OCI-LY3 (cell line): ENCODE measurements around the gene DDAH2.

Source experiments
- H2AFZ ChIP-seq: fragments of 200-600, 300-600 bp; shearing (Covaris generic); 2 replicates; pipeline ENCODE4 v1.6.0; 2014; ENCODE audit warnings: antibody characterized with exemption, low read depth, low read length
- H3K27ac ChIP-seq: fragments of 200-600, 300-600 bp; sonication (generic); 2 replicates; pipeline ENCODE4 v1.5.1; 2014; ENCODE audit warnings: mild to moderate bottlenecking, low read length, moderate library complexity, mixed read lengths
- H3K27me3 ChIP-seq: fragments of 200-600, 300-600 bp; sonication (generic); 2 replicates; pipeline ENCODE4 v1.6.1; 2014; ENCODE audit warnings: low read depth, low read length, mixed read lengths
- H3K36me3 ChIP-seq: fragments of 200-600, 300-600 bp; sonication (generic); replicated peaks from 2 replicates; pipeline ENCODE3; 2014; ENCODE audit warnings: low read depth, low read length, mixed read lengths
- H3K4me1 ChIP-seq: fragments of 300-600, 200-600 bp; sonication (generic); 2 replicates; pipeline ENCODE4 v1.6.1; 2014; ENCODE audit warnings: low read length, mixed read lengths
- H3K4me2 ChIP-seq: fragments of 200-600, 300-600 bp; sonication (generic); 2 replicates; pipeline ENCODE4 v1.6.1; 2014; ENCODE audit warnings: low read length, mixed read lengths
- H3K4me3 ChIP-seq: fragments of 300-600, 200-600 bp; sonication (generic); 2 replicates; pipeline ENCODE4 v1.5.1; 2014; ENCODE audit warnings: antibody characterized with exemption, mild to moderate bottlenecking, low read length, moderate library complexity
- H3K79me2 ChIP-seq: fragments of 300-600, 200-600 bp; shearing (Covaris generic); 2 replicates; pipeline ENCODE4 v1.6.1; 2014; ENCODE audit warnings: mild to moderate bottlenecking, low read length, mixed read lengths
- H3K9ac ChIP-seq: fragments of 300-600, 200-600 bp; shearing (Covaris generic); 2 replicates; pipeline ENCODE4 v1.6.0; 2014; ENCODE audit warnings: mild to moderate bottlenecking, low read length, moderate library complexity
- H3K9me3 ChIP-seq: fragments of 200-600, 300-600 bp; shearing (Covaris generic); 2 replicates; pipeline ENCODE4 v1.6.1; 2014; ENCODE audit warnings: low read length, mixed read lengths; ENCODE audit not compliant: insufficient read depth
- H4K20me1 ChIP-seq: fragments of 200-600, 300-600 bp; sonication (generic); 2 replicates; pipeline ENCODE4 v1.6.1; 2016; ENCODE audit warnings: low read length, mixed read lengths; ENCODE audit not compliant: insufficient read depth
- CTCF ChIP-seq: fragments of 200-600, 300-600 bp; sonication (generic); IDR thresholded peaks from 2 replicates; pipeline ENCODE4 v1.5.1; 2014; ENCODE audit warnings: antibody characterized with exemption, low read length, low read depth
- EZH2phosphoT487 ChIP-seq: fragments of 200-600 bp; shearing (Covaris generic); IDR thresholded peaks from 2 replicates; pipeline ENCODE4 v1.6.1; 2018; ENCODE audit warnings: antibody characterized with exemption, mixed run types, low read depth

The DDAH2 gene

GRCh38 chr6:31700740-31701401, 28.2 kb downstream of the DDAH2 start:
- no peak overlapping the region for H3K4me3 ChIP-seq
- H3K9me3 ChIP-seq, result no peaks in the 10 kb centered on the region
- no peaks in the 10 kb centered on the region for H3K36me3 ChIP-seq
- H3K27me3 ChIP-seq, result no peaks in the 10 kb centered on the region
- H3K9ac ChIP-seq, result no peak overlapping the region
- no peaks in the 10 kb centered on the region for H4K20me1 ChIP-seq
- peaks cover 18% of the 10 kb centered on the region for H3K79me2 ChIP-seq
- H3K27ac ChIP-seq, result no peak overlapping the region
- H3K4me1 ChIP-seq, result peaks cover 12% of the 10 kb centered on the region
- no peak overlapping the region for H2AFZ ChIP-seq
- TF ChIP-seq CTCF (no peak), EZH2phosphoT487 (no peak)
- no peak overlapping the region for H3K4me2 ChIP-seq

GRCh38 chr6:31697555-31697954, 31.5 kb downstream of the DDAH2 start:
- Histone ChIP-seq H3K27ac (no peak overlapping the region), H3K36me3 (no peaks in the 10 kb centered on the region), H2AFZ (no peak overlapping the region), H3K4me2 (no peak overlapping the region), H3K9ac (no peak overlapping the region), H3K27me3 (no peaks in the 10 kb centered on the region), H3K4me3 (no peak overlapping the region), H3K9me3 (no peaks in the 10 kb centered on the region), H3K79me2 (peaks cover 14% of the 10 kb centered on the region), H3K4me1 (peaks cover 8% of the 10 kb centered on the region), H4K20me1 (no peaks in the 10 kb centered on the region)
- no peak for TF ChIP-seq EZH2phosphoT487
- no peak for TF ChIP-seq CTCF

GRCh38 chr6:31693535-31693934, 35.6 kb downstream of the DDAH2 start:
- no peaks in the 10 kb centered on the region for H3K27me3 ChIP-seq
- no peak overlapping the region for H3K9ac ChIP-seq
- H3K4me2 ChIP-seq, result no peak overlapping the region
- H3K79me2 ChIP-seq, result no peaks in the 10 kb centered on the region
- no peak overlapping the region for H2AFZ ChIP-seq
- TF ChIP-seq EZH2phosphoT487 (no peak), CTCF (no peak)
- peaks cover 5% of the 10 kb centered on the region; the same call in 1 of the 2 replicates for H3K4me1 ChIP-seq
- no peak overlapping the region for H3K4me3 ChIP-seq
- H3K9me3 ChIP-seq, result no peaks in the 10 kb centered on the region
- H3K36me3 ChIP-seq, result peaks cover 2% of the 10 kb centered on the region
- no peaks in the 10 kb centered on the region for H4K20me1 ChIP-seq
- H3K27ac ChIP-seq, result no peak overlapping the region

GRCh38 chr6:31692886-31693285, 36.2 kb downstream of the DDAH2 start:
- no peak for TF ChIP-seq EZH2phosphoT487
- TF ChIP-seq CTCF, result no peak
- peaks cover 2% of the 10 kb centered on the region for H3K36me3 ChIP-seq
- no peak overlapping the region for H3K4me3 ChIP-seq
- no peak overlapping the region for H2AFZ ChIP-seq
- H3K9ac ChIP-seq, result no peak overlapping the region
- H3K27me3 ChIP-seq, result no peaks in the 10 kb centered on the region
- no peak overlapping the region for H3K4me2 ChIP-seq
- H3K27ac ChIP-seq, result no peak overlapping the region
- H3K9me3 ChIP-seq, result no peaks in the 10 kb centered on the region
- H4K20me1 ChIP-seq, result no peaks in the 10 kb centered on the region
- no peaks in the 10 kb centered on the region for H3K79me2 ChIP-seq
- peaks cover 5% of the 10 kb centered on the region; the same call in 1 of the 2 replicates for H3K4me1 ChIP-seq
